ENCODE results near the gene MACROD2.

DNA sequence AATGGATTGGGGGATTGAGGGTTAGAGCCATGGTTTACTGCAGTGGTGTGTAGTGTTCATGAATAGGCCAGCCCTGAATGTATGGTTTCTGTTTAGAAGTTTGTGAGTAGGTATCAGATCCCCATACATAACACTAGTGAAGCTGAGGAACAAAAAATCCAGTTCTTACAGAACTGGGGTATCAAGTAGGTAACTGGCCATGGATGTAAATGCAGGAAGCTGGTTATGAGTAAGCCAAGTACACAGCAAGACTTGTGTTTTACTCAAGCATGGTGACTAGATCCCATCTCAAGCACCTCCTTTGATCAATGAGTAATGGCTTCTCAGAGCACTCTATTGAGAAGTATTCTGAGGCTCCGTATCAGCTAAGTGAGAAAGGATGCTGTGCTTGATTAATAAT, 955.8 kb downstream of the MACROD2 start:
- TF ChIP-seq ZNF274 (IDR thresholded peaks at IDR 0.05; ENCODE audit: low read depth, low read length) (no peak), YY1 (IDR thresholded peaks at IDR 0.05; ENCODE audit: insufficient read depth, insufficient read length) (no peak)
